Vagina (tissue), 2 donors: Measurements from ENCODE around the gene GRIK3. TPM values are rescaled to one million over a fixed set of nuclear protein-coding genes. Genes with fewer than 3 reads are reported as not detected.

Experiments
- DNase-seq, 2 donors: peaks; one replicate each; pipeline ENCODE4 v3.0.0-alpha.2; 2017; ENCODE audit errors: extremely low spot score in 2 of 2
- H3K27ac ChIP-seq: fragments of 200-600 bp; sonication (generic); one replicate; pipeline ENCODE4 v1.5.1; 2019
- H3K27me3 ChIP-seq: fragments of 200-600 bp; sonication (generic); one replicate; pipeline ENCODE4 v1.5.1; 2019
- H3K36me3 ChIP-seq, 2 donors: fragments of 200-600 bp; sonication (generic); one replicate each; pipeline ENCODE4 v1.5.1; 2017 to 2019
- H3K4me1 ChIP-seq: fragments of 200-600 bp; sonication (generic); one replicate; pipeline ENCODE4 v1.5.1; 2019
- H3K4me3 ChIP-seq, 2 donors: fragments of 200-600 bp; sonication (generic); 1 replicate in 1 of 2; 2 replicates in 1 of 2; pipeline ENCODE4 v1.5.1; 2016 to 2019
- H3K9me3 ChIP-seq: fragments of 200-600 bp; sonication (generic); one replicate; pipeline ENCODE4 v1.5.1; 2019
- CTCF ChIP-seq, 3 experiments: fragments of 450-650 bp in 2 of 3; fragments of 200-600 bp in 1 of 3; sonication (generic) in 1 of 3; IDR thresholded peaks; one replicate each; pipeline ENCODE4 v1.5.1; 2017 to 2019; ENCODE audit warnings: antibody characterized with exemption in 3 of 3, mild to moderate bottlenecking in 2 of 3, moderate library complexity in 2 of 3
- POLR2A ChIP-seq, 2 donors: fragments of 450-650 bp; IDR thresholded peaks; one replicate each; pipeline ENCODE4 v1.6.1; 2017; ENCODE audit warnings: antibody characterized with exemption in 2 of 2, mild to moderate bottlenecking in 2 of 2, moderate library complexity in 2 of 2
- POLR2AphosphoS5 ChIP-seq, 2 donors: sonication (generic); formaldehyde crosslinking; IDR thresholded peaks; one replicate each; pipeline ENCODE4 v1.9.0; 2017; ENCODE audit warnings: antibody characterized with exemption in 2 of 2, mild to moderate bottlenecking in 2 of 2, low read depth in 1 of 2; ENCODE audit not compliant: insufficient read depth in 1 of 2
- intact Hi-C: fragments of 100-400 bp; cut with DNase I; formaldehyde crosslinking; loops from one replicate; pipeline ENCODE4 v1.15.1; 2023
- total RNA-seq: library from RNA; depleted of rRNA; stranded (reverse); fragments of >200 nt; gene quantifications from one replicate; pipeline ENCODE4 v1.2.3, GENCODE V29; 2016

Gene GRIK3
- total RNA-seq, 1 donor from 2014 or later, result 0.74 TPM

DNA sequence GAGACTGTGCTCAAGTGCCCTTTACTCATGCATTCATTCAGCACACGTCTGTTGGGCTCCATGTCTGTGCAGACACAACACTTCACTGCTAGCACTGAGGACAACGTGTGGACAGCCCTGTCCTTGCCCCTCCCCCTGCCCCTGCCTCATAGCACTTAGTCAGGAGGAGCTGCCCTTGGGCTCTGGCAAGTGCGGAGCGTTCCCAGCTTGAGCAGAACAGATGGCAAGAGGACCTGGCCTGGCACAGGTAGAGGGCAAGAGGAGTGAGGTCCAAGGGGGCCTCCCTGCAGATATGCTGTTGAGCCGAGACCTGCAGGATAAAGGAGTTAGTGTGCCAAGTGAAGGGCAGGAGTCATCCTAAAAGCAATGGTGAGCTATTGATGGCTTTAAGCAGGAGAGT lies 81.3 kb downstream of the GRIK3 start:
- intact Hi-C loops, result no loop called here
- H3K36me3 ChIP-seq, result no peaks in the 10 kb centered on the region
- H3K27ac ChIP-seq, result no peak overlapping the region
- no peaks in the 10 kb centered on the region for H3K9me3 ChIP-seq
- H3K4me1 ChIP-seq, result no peaks in the 10 kb centered on the region
- DNase-seq, result no peak
- no peak overlapping the region for H3K4me3 ChIP-seq
- no peaks in the 10 kb centered on the region for H3K27me3 ChIP-seq
- no peak for TF ChIP-seq CTCF (IDR thresholded peaks at IDR 0.05)
- TF ChIP-seq POLR2AphosphoS5 (IDR thresholded peaks at IDR 0.05; ENCODE audit: insufficient read depth in 1 of 2, low read depth in 1 of 2), result no peak
- no peak for TF ChIP-seq POLR2A (IDR thresholded peaks at IDR 0.05)

- TF ChIP-seq POLR2A (IDR thresholded peaks at IDR 0.05) (no peak), CTCF (IDR thresholded peaks at IDR 0.05) (no peak), POLR2AphosphoS5 (IDR thresholded peaks at IDR 0.05; ENCODE audit: insufficient read depth in 1 of 2, low read depth in 1 of 2) (no peak)
- Histone ChIP-seq H3K4me1 (no peaks in the 10 kb centered on the region), H3K9me3 (no peaks in the 10 kb centered on the region), H3K27me3 (no peaks in the 10 kb centered on the region), H3K27ac (no peak overlapping the region), H3K4me3 (no peak overlapping the region), H3K36me3 (no peaks in the 10 kb centered on the region)
- intact Hi-C loops, result no loop called here
- no peak for DNase-seq
These were observed 82.6 kb downstream of the GRIK3 start for GRCh38 chr1:36951761-36952160.

GRCh38 chr1:36951292-36951750 lies 83.0 kb downstream of the GRIK3 start:
- intact Hi-C loops, result no loop called here
- no peaks in the 10 kb centered on the region for H3K27me3 ChIP-seq
- no peaks in the 10 kb centered on the region for H3K4me1 ChIP-seq
- H3K9me3 ChIP-seq, result no peaks in the 10 kb centered on the region
- no peaks in the 10 kb centered on the region for H3K36me3 ChIP-seq
- TF ChIP-seq POLR2A (IDR thresholded peaks at IDR 0.05), result no peak
- no peak overlapping the region for H3K27ac ChIP-seq
- no peak for DNase-seq
- no peak overlapping the region for H3K4me3 ChIP-seq

DNA sequence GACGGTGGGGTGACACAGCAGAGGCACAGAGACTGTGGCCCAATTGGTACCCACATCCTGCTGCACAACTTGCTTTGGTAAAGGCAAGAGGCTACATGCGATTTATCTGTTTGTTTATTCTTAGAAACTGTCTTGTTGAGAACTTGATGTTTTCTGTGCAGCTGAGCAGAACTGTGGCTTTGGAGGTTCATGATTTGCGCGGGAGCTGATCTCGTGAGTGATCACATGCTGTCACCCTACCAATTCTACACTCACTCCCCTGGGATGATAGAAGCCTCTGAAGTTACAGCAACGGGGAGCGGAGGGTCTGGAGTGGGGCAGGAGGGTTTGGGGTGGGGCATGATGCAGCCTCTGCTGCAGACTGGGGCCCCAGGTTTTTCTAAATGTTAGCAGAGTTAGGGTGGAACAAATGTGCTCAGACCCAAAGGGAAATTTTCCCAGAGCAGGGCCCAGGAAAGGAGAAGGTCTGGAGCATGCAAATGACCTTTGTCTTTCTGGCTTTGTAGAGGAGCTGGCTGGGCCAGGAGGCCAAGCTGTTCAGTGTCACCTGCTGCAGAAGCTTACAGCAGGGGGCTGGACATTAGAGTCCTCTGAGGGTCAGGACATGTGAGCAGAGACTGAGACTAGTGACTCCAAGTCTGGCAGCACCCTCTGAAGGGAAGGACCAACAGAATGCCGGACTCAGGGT lies 83.6 kb downstream of the GRIK3 start:
- no peak for DNase-seq
- H3K27me3 ChIP-seq, result no peaks in the 10 kb centered on the region
- H3K4me1 ChIP-seq, result no peaks in the 10 kb centered on the region
- H3K27ac ChIP-seq, result no peak overlapping the region
- H3K4me3 ChIP-seq, result no peak overlapping the region
- intact Hi-C loops, result no loop called here
- TF ChIP-seq CTCF (IDR thresholded peaks at IDR 0.05) (no peak), POLR2A (IDR thresholded peaks at IDR 0.05) (no peak), POLR2AphosphoS5 (IDR thresholded peaks at IDR 0.05; ENCODE audit: insufficient read depth in 1 of 2, low read depth in 1 of 2) (no peak)
- H3K9me3 ChIP-seq, result no peaks in the 10 kb centered on the region
- no peaks in the 10 kb centered on the region for H3K36me3 ChIP-seq

DNA sequence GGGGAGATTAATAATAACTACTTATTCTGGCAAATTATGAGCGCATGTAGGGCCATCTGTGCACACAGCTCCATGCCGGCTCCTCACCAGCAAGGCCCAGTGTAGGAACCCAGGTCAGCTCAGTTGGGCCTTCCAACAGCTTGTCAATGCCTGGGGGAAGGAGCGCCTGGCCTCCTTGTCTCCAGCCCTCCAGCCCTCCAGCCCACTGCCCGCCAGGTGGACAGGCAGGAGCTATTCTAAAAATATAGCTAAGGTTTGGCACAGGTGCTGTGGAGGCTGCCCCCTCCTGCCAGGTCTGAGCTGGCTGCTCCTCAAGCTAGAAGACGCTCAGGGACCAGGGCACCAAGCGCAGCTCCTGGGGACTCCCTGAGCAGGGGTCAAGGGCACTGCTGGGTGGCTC lies 85.7 kb downstream of the GRIK3 start:
- no peaks in the 10 kb centered on the region for H3K4me1 ChIP-seq
- no peaks in the 10 kb centered on the region for H3K27me3 ChIP-seq
- no peaks in the 10 kb centered on the region for H3K36me3 ChIP-seq
- H3K4me3 ChIP-seq, result no peak overlapping the region
- TF ChIP-seq CTCF (IDR thresholded peaks at IDR 0.05) (no peak), POLR2A (IDR thresholded peaks at IDR 0.05) (no peak), POLR2AphosphoS5 (IDR thresholded peaks at IDR 0.05; ENCODE audit: insufficient read depth in 1 of 2, low read depth in 1 of 2) (no peak)
- H3K9me3 ChIP-seq, result no peaks in the 10 kb centered on the region
- DNase-seq, result no peak
- no peak overlapping the region for H3K27ac ChIP-seq
- intact Hi-C loops, result no loop called here
